Neural progenitor cell (in vitro differentiated cells): ENCODE measurements around the gene BEGAIN. TPM values are rescaled to one million over a fixed set of nuclear protein-coding genes. Genes with fewer than 3 reads are reported as not detected.

Experiments used
- DNase-seq: peaks from one replicate; pipeline ENCODE4 v3.0.0-alpha.2; 2016; ENCODE audit warnings: low spot score
- H2AFZ ChIP-seq: fragments of 200-600 bp; sonication (generic); replicated peaks from 2 replicates; pipeline ENCODE4 v1.6.1; 2016; ENCODE audit warnings: antibody characterized with exemption
- H3F3A ChIP-seq: fragments of 200-600 bp; sonication (generic); 2 replicates; pipeline ENCODE4 v1.6.1; 2016; ENCODE audit warnings: antibody characterized with exemption, low read depth
- H3K27ac ChIP-seq: fragments of 200-600 bp; sonication (generic); 2 replicates; pipeline ENCODE4 v1.5.1; 2016; ENCODE audit warnings: mild to moderate bottlenecking
- H3K27me3 ChIP-seq: fragments of 200-600 bp; sonication (generic); 2 replicates; pipeline ENCODE4 v1.6.1; 2016; ENCODE audit warnings: mild to moderate bottlenecking, moderate library complexity
- H3K36me3 ChIP-seq: fragments of 200-600 bp; sonication (generic); 2 replicates; pipeline ENCODE4 v1.5.1; 2016
- H3K4me1 ChIP-seq: fragments of 200-600 bp; sonication (generic); 2 replicates; pipeline ENCODE4 v1.6.1; 2016; ENCODE audit warnings: mixed run types
- H3K4me2 ChIP-seq: fragments of 200-600 bp; sonication (generic); 2 replicates; pipeline ENCODE4 v1.6.1; 2016
- H3K4me3 ChIP-seq: fragments of 200-600 bp; sonication (generic); 2 replicates; pipeline ENCODE4 v1.5.1; 2016
- H3K79me2 ChIP-seq: fragments of 200-600 bp; sonication (generic); 2 replicates; pipeline ENCODE4 v1.6.1; 2016; ENCODE audit warnings: low read depth
- H3K9ac ChIP-seq: fragments of 200-600 bp; sonication (generic); 2 replicates; pipeline ENCODE4 v1.6.1; 2016
- H3K9me3 ChIP-seq: fragments of 200-600 bp; sonication (generic); 2 replicates; pipeline ENCODE4 v1.5.1; 2016; ENCODE audit warnings: low read depth
- H4K20me1 ChIP-seq: fragments of 200-600 bp; sonication (generic); 2 replicates; pipeline ENCODE4 v1.6.1; 2016; ENCODE audit warnings: low read depth
- H3K27ac Mint-ChIP-seq: 3 replicates; pipeline ENCODE4 v1.8.0; 2021; ENCODE audit warnings: mixed read lengths
- H3K27me3 Mint-ChIP-seq: 2 replicates; pipeline ENCODE4 v1.8.0; 2022; ENCODE audit warnings: low read depth, mild to moderate bottlenecking, inconsistent platforms, moderate library complexity, mixed read lengths; ENCODE audit not compliant: insufficient read depth
- H3K36me3 Mint-ChIP-seq: 3 replicates; pipeline ENCODE4 v1.8.0; 2021; ENCODE audit warnings: mixed read lengths
- H3K4me1 Mint-ChIP-seq: 3 replicates; pipeline ENCODE4 v1.8.0; 2021; ENCODE audit warnings: mixed read lengths
- H3K4me3 Mint-ChIP-seq: 3 replicates; pipeline ENCODE4 v1.8.0; 2021; ENCODE audit warnings: mild to moderate bottlenecking, moderate library complexity, mixed read lengths
- H3K9me3 Mint-ChIP-seq: 3 replicates; pipeline ENCODE4 v1.8.0; 2020; ENCODE audit warnings: mixed read lengths
- CTCF ChIP-seq: fragments of 200-600 bp; sonication (generic); IDR thresholded peaks from 2 replicates; pipeline ENCODE4 v1.5.1; 2017; ENCODE audit warnings: antibody characterized with exemption, mild to moderate bottlenecking
- EZH2 ChIP-seq: fragments of 200-600 bp; sonication (generic); IDR thresholded peaks from 2 replicates; pipeline ENCODE4 v1.6.1; 2017; ENCODE audit warnings: antibody characterized with exemption, mild to moderate bottlenecking, moderate library complexity
- EZH2phosphoT487 ChIP-seq: fragments of 200-600 bp; sonication (generic); IDR thresholded peaks from 2 replicates; pipeline ENCODE4 v1.6.1; 2017; ENCODE audit warnings: antibody characterized with exemption
- total RNA-seq: library from RNA; depleted of rRNA; stranded (reverse); fragments of >200 nt; gene quantifications from 2 replicates; pipeline ENCODE4 v1.2.3, GENCODE V29; 2015; ENCODE audit warnings: low replicate concordance

The BEGAIN gene
- total RNA-seq, 1 donor from 2014 or later = 4.0 TPM

- no peaks in the 10 kb centered on the region for H3K9me3 Mint-ChIP-seq
- H3K4me3 Mint-ChIP-seq = peak overlapping the region; percentile 74
- TF ChIP-seq EZH2phosphoT487 (no peak), EZH2 (no peak), CTCF (no peak)
- H3K9me3 ChIP-seq = no peaks in the 10 kb centered on the region
- no peaks in the 10 kb centered on the region for H3K79me2 ChIP-seq
- no peak overlapping the region for H2AFZ ChIP-seq
- peak; percentile 39 for DNase-seq
- H3K9ac ChIP-seq = no peak overlapping the region
- no peak overlapping the region for H3K27ac ChIP-seq
- H3K27me3 Mint-ChIP-seq = peaks cover 50% of the 10 kb centered on the region
- peak overlapping the region; percentile 67 for H3K4me3 ChIP-seq
- H3F3A ChIP-seq = peaks cover 16% of the 10 kb centered on the region
- H3K27me3 ChIP-seq = peaks cover 57% of the 10 kb centered on the region
- H3K36me3 Mint-ChIP-seq = no peaks in the 10 kb centered on the region
- H4K20me1 ChIP-seq = no peaks in the 10 kb centered on the region
- H3K36me3 ChIP-seq = no peaks in the 10 kb centered on the region
- H3K4me2 ChIP-seq = peak overlapping the region; percentile 99
- peaks cover 37% of the 10 kb centered on the region for H3K4me1 ChIP-seq
- no peak overlapping the region for H3K27ac Mint-ChIP-seq
- H3K4me1 Mint-ChIP-seq = peaks cover 27% of the 10 kb centered on the region
Observed at GRCh38 chr14:100569734-100570286, 17.4 kb downstream of the BEGAIN start.

- Mint-ChIP-seq H3K9me3 (no peaks in the 10 kb centered on the region), H3K4me1 (peaks cover 23% of the 10 kb centered on the region), H3K36me3 (no peaks in the 10 kb centered on the region), H3K27me3 (peaks cover 48% of the 10 kb centered on the region), H3K27ac (no peak overlapping the region), H3K4me3 (peak overlapping the region; percentile 74)
- Histone ChIP-seq H3K4me3 (peak overlapping the region; percentile 67), H3K4me1 (peaks cover 34% of the 10 kb centered on the region), H3K79me2 (no peaks in the 10 kb centered on the region), H3K9ac (no peak overlapping the region), H3F3A (peaks cover 16% of the 10 kb centered on the region), H3K36me3 (no peaks in the 10 kb centered on the region), H3K27me3 (peaks cover 59% of the 10 kb centered on the region), H3K9me3 (no peaks in the 10 kb centered on the region), H3K4me2 (peak overlapping the region; percentile 99), H2AFZ (no peak overlapping the region), H4K20me1 (no peaks in the 10 kb centered on the region), H3K27ac (no peak overlapping the region)
- peak; percentile 68 for TF ChIP-seq EZH2phosphoT487
- TF ChIP-seq EZH2 = no peak
- TF ChIP-seq CTCF = no peak
- DNase-seq = no peak
Observed at GRCh38 chr14:100568998-100569733, 18.1 kb downstream of the BEGAIN start.

GRCh38 chr14:100568164-100568997 is 18.8 kb downstream of the BEGAIN start:
- H3K4me1 ChIP-seq = peaks cover 29% of the 10 kb centered on the region

More at GRCh38 chr14:100568164-100568997, 18.8 kb downstream of the BEGAIN start:
- H3K9me3 Mint-ChIP-seq = no peaks in the 10 kb centered on the region
- H3K27me3 Mint-ChIP-seq = peaks cover 49% of the 10 kb centered on the region
- no peaks in the 10 kb centered on the region for H4K20me1 ChIP-seq
- H3K27me3 ChIP-seq = peaks cover 59% of the 10 kb centered on the region
- no peaks in the 10 kb centered on the region for H3K36me3 Mint-ChIP-seq
- H3K79me2 ChIP-seq = no peaks in the 10 kb centered on the region
- H3K4me2 ChIP-seq = peak overlapping the region; percentile 99
- no peak overlapping the region for H3K27ac ChIP-seq
- no peak overlapping the region for H2AFZ ChIP-seq
- peak overlapping the region; percentile 67 for H3K4me3 ChIP-seq
- H3K27ac Mint-ChIP-seq = no peak overlapping the region
- no peak overlapping the region for H3K9ac ChIP-seq
- peak; percentile 76 for TF ChIP-seq EZH2
- TF ChIP-seq CTCF = no peak
- TF ChIP-seq EZH2phosphoT487 = peak; percentile 82
- H3K4me3 Mint-ChIP-seq = peak overlapping the region; percentile 68
- H3F3A ChIP-seq = peaks cover 16% of the 10 kb centered on the region
- no peaks in the 10 kb centered on the region for H3K36me3 ChIP-seq
- no peaks in the 10 kb centered on the region for H3K9me3 ChIP-seq
- DNase-seq = peak; percentile 71
- H3K4me1 Mint-ChIP-seq = peaks cover 27% of the 10 kb centered on the region
